NCI-H748 (cell line): ENCODE measurements around the gene AGPAT1.
A peak's percentile ranks its signal among the peaks of the same experiment; 100 is the strongest.
"Not testable (repeated sequence)": the region's sequence is repeated elsewhere in the genome, so short reads cannot be mapped to it uniquely, and the experiment has no call there.

ENCODE experiments used
- DNase-seq: peaks from one replicate; lab custom pipeline; 2025; ENCODE audit not compliant: unreplicated experiment; lab: John Stamatoyannopoulos, UW

The AGPAT1 gene

GRCh38 chr6:32187725-32188380 is 12.0 kb upstream of the AGPAT1 start:
- not testable (repeated sequence) for DNase-seq

GRCh38 chr6:32187009-32187709 is 11.3 kb upstream of the AGPAT1 start:
- DNase-seq: no peak

- DNase-seq: not testable (repeated sequence)
Measured at GRCh38 chr6:32186151-32186840, 10.4 kb upstream of the AGPAT1 start.

- not testable (repeated sequence) for DNase-seq
Measured at GRCh38 chr6:32185681-32186131, 9.8 kb upstream of the AGPAT1 start.

GRCh38 chr6:32184084-32184640 is 8.3 kb upstream of the AGPAT1 start, which contains the start of gene AGER:
AGER (minus strand) TSS chr6:32184253; CDS start chr6:32184222, 31 bp downstream.
- DNase-seq: no peak

GRCh38 chr6:32183483-32184083 is 7.7 kb upstream of the AGPAT1 start:
- no peak for DNase-seq

- DNase-seq: no peak
Measured at GRCh38 chr6:32183030-32183429, 7.1 kb upstream of the AGPAT1 start.

GRCh38 chr6:32182555-32182981 is 6.7 kb upstream of the AGPAT1 start:
- DNase-seq: no peak

- DNase-seq: no peak
Measured at GRCh38 chr6:32181915-32182529, 6.1 kb upstream of the AGPAT1 start.

GRCh38 chr6:32181148-32181702 is 5.3 kb upstream of the AGPAT1 start:
- no peak for DNase-seq

- DNase-seq: no peak
Measured at GRCh38 chr6:32179766-32180405, 4.0 kb upstream of the AGPAT1 start.

GRCh38 chr6:32178547-32179440 is 2.9 kb upstream of the AGPAT1 start:
- no peak for DNase-seq

GRCh38 chr6:32177788-32178546 is 2.1 kb upstream of the AGPAT1 start, which contains the start of gene RNF5:
RNF5 (plus strand) TSS chr6:32178405; CDS start chr6:32178512, 107 bp downstream.
- peak; percentile 100 for DNase-seq

GRCh38 chr6:32177183-32177787 is 1.4 kb upstream of the AGPAT1 start:
- peak; percentile 94 for DNase-seq

GRCh38 chr6:32176476-32177182 is 745 bp upstream of the AGPAT1 start:
- peak; percentile 43 for DNase-seq

- DNase-seq: no peak
Measured at GRCh38 chr6:32175322-32175710, 568 bp downstream of the AGPAT1 start.

- no peak for DNase-seq
Measured at GRCh38 chr6:32174416-32174815, 1.5 kb downstream of the AGPAT1 start.
